HG02938 (cell line): Measurements from ENCODE around the gene MBIP.

Experiments
- ATAC-seq: cut with Tn5 transposase; IDR thresholded peaks from one replicate; pipeline ENCODE4 v1.9.1; 2021; ENCODE audit warnings: mild to moderate bottlenecking, moderate library complexity; ENCODE audit not compliant: unreplicated experiment

MBIP gene

DNA sequence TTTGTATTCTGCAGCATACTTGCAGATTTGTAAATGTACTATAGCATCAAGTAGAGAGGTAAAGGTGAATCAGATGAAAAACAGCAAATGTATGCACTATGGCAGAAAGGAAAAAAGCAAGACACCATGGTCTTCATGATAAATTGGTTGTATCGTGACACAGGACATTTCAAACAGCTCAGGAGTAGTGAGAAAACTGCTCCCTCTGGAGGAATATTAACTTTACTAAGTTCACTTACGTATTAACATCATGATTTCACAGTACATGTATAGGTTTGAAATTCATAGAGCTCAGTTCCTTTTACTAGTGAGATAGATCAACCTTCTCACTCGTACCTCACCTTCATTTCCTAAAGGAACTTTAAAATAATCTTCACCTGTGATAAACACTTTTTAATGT, 6.5 kb downstream of the MBIP start:
- ATAC-seq = no peak

- no peak for ATAC-seq
These were observed 7.2 kb downstream of the MBIP start for GRCh38 chr14:36313206-36313605.

DNA sequence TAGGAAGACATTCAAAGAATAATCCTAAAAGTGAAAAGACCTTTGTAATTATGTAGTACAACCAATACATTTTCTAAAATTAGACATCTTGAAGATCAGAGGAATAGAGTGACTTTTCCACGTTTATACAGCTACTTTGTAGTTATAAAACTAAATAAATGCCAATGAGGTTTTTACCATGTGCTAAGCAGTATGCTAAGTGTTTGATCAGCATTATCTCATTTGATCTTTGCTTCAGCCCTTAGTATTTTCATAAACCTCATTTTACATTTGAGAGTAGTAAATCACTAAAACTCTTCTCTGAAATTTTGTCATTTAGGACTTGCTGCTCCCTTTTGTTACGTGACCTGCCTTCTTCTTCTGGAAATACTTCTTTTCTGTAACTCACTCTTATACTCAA, 13.6 kb downstream of the MBIP start:
- no peak for ATAC-seq

DNA sequence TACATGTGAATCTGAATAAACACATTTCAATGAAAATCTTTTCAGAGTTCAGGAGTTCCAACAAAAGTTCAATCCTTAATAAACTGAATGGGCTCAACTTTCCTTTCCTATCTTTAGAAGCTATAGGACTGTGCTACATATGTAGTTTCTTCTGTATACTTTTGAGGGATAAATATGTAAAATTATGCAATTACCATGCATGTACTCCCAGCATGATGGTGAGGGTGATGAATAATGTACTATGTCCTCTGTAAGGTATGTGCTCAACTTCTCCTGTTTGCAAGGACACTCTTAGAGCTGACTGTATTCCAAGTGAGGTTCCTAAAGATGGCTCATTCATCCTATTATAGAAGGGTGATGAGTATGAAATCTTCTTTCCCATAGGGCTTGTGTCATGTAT, 15.5 kb downstream of the MBIP start:
- ATAC-seq = no peak

GRCh38 chr14:36303960-36304359, 16.5 kb downstream of the MBIP start:
- ATAC-seq = no peak

- ATAC-seq = no peak
These were observed 17.6 kb downstream of the MBIP start for GRCh38 chr14:36302823-36303222.

- ATAC-seq = no peak
These were observed 19.3 kb downstream of the MBIP start for GRCh38 chr14:36301159-36301558.

DNA sequence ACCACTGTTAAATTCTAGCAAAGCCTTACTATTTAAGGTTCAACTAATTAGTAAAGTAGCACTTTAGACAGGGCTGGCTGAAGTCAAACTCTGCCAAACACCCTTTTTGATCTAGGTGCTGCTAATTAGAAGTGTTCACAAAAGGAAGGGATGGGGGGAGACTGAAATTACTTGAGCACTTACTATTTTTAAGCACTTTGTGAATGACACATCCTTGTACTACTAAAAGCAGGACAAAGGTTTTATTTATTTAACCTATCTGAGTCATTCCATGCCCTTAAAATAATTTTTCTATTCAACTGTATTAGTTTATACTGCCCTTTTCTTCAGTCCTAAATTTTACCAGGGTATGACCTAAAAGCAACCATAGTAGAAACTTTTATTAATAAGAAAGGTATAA, 20.1 kb downstream of the MBIP start:
- ATAC-seq = no peak

- ATAC-seq = no peak
These were observed 24.5 kb downstream of the MBIP start for GRCh38 chr14:36295642-36296627.

- ATAC-seq = no peak
These were observed 25.9 kb downstream of the MBIP start for GRCh38 chr14:36294543-36294942.

DNA sequence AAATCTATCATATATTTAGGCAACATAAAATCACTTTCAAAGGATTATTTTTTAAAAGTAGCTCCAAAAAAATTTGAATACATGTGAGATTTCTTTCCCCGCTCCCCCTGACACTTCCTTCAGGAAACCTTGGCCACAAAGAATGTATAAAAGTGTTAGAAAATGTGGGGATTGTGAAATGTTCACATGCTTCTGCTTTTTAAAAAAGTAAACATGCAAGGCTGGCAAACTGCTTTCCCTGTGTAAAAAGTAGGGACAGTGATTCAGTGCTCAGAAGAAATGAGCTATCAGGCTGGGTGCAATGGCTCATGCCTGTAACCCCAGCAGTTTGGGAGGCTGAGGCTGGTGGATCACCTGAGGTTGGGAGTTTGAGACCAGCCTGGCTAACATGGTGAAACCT, 26.6 kb downstream of the MBIP start:
- no peak for ATAC-seq

- ATAC-seq = no peak
These were observed 30.5 kb downstream of the MBIP start for GRCh38 chr14:36289954-36290353.

- no peak for ATAC-seq
These were observed 31.9 kb downstream of the MBIP start for GRCh38 chr14:36288496-36288895.

GRCh38 chr14:36284971-36285595, 35.4 kb downstream of the MBIP start:
- ATAC-seq = no peak

DNA sequence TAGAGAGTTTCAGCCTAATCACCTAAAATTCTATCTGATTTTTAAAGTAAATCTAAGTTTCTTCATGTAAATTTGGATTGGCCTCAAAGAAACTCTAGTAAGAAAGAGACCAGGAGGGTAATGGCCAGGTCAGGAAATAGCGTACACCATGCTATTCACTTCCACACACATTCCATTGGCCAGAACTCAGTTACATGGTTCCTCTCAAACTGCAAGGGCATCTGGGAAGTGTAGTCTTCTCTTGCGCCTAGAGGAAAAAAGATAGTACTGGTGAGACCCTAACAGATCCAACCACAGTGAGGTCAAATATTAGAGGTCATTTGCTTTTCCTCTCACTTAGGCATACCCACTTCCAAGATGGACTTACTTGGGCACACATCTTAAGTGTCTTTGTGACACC, 39.1 kb downstream of the MBIP start:
- ATAC-seq = no peak

DNA sequence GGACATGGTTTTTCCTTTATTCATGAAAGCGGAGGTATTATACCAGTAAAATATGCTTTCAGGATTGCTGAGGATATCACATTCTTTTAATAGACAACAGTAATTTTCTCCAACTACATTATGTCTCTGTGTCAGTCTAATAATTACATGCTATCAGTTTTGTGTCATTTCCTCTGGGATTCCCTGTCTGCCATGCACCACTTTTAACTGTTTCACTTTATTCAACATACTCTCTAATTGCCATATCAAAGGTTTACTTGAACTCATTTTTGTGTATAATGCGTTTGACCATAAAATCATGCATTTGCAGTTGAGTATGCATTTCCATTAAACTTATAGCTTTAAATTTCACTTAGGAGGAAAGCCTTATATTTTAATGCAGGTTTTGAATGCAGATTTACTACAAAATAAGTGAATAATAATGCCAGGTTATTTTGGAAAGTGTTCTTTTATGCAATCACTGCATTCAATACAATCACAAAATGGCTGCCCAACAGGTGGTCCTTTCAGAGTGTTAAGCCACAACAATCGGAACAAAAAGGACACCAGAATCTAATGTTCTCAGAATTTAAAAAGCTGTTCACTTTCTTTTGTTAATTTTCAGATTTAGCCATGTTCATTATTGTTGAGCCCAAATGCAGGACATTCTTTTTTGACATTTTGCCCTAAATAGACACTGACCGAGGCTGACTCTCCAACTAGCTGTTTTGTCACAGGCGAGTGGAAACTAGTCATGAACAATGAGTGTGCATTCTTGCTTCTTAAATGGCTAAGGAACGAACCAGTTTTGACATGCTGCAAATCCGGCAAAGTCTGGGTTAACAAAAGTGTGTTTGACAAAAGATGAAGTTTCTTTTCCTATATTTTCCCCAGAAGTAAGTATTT, 40.9 kb downstream of the MBIP start:
- no peak for ATAC-seq

DNA sequence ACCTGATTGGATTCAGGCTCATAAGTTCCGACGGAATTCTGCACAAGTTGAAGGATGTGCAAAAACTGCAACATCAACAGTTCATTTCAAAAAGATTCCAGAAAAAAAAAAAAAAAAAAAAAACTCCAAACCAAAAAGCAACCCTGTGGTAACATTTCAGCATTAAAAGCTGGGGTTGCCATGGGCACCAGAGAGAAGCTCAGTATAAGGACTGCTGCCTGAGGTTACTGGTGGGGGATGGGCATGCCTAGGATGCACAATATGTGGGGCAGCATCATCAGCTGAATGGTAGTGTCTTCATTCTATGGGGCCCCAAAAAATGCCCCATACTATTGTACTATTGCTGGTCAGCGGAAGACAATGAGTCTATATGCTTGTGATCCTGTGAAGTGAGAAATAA, 44.7 kb downstream of the MBIP start:
- ATAC-seq = no peak

GRCh38 chr14:36271939-36272907, 48.2 kb downstream of the MBIP start:
- ATAC-seq = no peak

- no peak for ATAC-seq
These were observed 49.2 kb downstream of the MBIP start for GRCh38 chr14:36271222-36271621.

- no peak for ATAC-seq
These were observed 50.2 kb downstream of the MBIP start for GRCh38 chr14:36270191-36270590.
